Body of pancreas (tissue), 4 donors: ENCODE results near the gene SSR3. TPM values are rescaled to one million over a fixed set of nuclear protein-coding genes. Genes with fewer than 3 reads are reported as not detected.

Experiments used
- ATAC-seq: fragments of 150-250 bp; one replicate; pipeline ENCODE4 v1.9.1; 2016
- DNase-seq, 4 donors: peaks; one replicate each; pipeline ENCODE4 v3.0.0-alpha.2; 2019
- H3K27ac ChIP-seq, 4 donors: fragments of 200-600 bp; sonication (generic); 1 replicate in 3 of 4; 2 replicates in 1 of 4; pipeline versions ENCODE4 v1.5.1 to v1.6.1; 2016 to 2019; ENCODE audit warnings: mild to moderate bottlenecking in 1 of 4, mixed read lengths in 1 of 4, moderate library complexity in 1 of 4
- H3K27me3 ChIP-seq, 2 donors: fragments of 200-600 bp; sonication (generic); one replicate each; pipeline ENCODE4 v1.6.0; 2016; ENCODE audit warnings: mild to moderate bottlenecking in 1 of 2
- H3K36me3 ChIP-seq, 2 donors: fragments of 200-600 bp; sonication (generic); replicated peaks in 1 of 2; 2 replicates each; pipeline ENCODE4 v1.5.1; 2016; ENCODE audit warnings: low read depth in 2 of 2; ENCODE audit not compliant: insufficient read depth in 1 of 2
- H3K4me1 ChIP-seq: fragments of 200-600 bp; sonication (generic); one replicate; pipeline ENCODE4 v1.6.0; 2016
- H3K4me3 ChIP-seq, 2 donors: fragments of 200-600 bp; sonication (generic); 1 replicate in 1 of 2; 2 replicates in 1 of 2; pipeline ENCODE4 v1.5.1; 2016 to 2019
- H3K9me3 ChIP-seq, 3 donors: fragments of 200-600 bp; sonication (generic); 1 replicate in 2 of 3; 2 replicates in 1 of 3; pipeline ENCODE4 v1.5.1; 2016
- POLR2A ChIP-seq, 3 donors: fragments of 450-650 bp; IDR thresholded peaks; one replicate each; pipeline ENCODE4 v1.6.1; 2016; ENCODE audit warnings: antibody characterized with exemption in 3 of 3, mild to moderate bottlenecking in 2 of 3
- WGBS, 2 donors: methylation state at CpG; one replicate each; pipeline ENCODE4 v1.1.5; 2017; 5-methylcytosine and 5-hydroxymethylcytosine counted together
- intact Hi-C: fragments of 100-400 bp; cut with DNase I; formaldehyde crosslinking; loops from one replicate; pipeline ENCODE4 v1.15.1; 2023
- total RNA-seq, 2 donors: library from RNA; depleted of rRNA; stranded (reverse); fragments of >200 nt; gene quantifications; one replicate each; pipeline ENCODE4 v1.1.0, GENCODE V29; 2016
- TF ChIP-seq, protein P1 (sequence below), 7 experiments: fragments of 450-650 bp in 4 of 7; fragments of 200-600 bp in 3 of 7; sonication (generic) in 3 of 7; IDR thresholded peaks; one replicate each; pipeline ENCODE4 v1.5.1; 2016 to 2019; ENCODE audit warnings: antibody characterized with exemption in 7 of 7

Gene SSR3
- total RNA-seq, 2 donors from 2014 or later = 77.1 to 97.5 TPM

DNA sequence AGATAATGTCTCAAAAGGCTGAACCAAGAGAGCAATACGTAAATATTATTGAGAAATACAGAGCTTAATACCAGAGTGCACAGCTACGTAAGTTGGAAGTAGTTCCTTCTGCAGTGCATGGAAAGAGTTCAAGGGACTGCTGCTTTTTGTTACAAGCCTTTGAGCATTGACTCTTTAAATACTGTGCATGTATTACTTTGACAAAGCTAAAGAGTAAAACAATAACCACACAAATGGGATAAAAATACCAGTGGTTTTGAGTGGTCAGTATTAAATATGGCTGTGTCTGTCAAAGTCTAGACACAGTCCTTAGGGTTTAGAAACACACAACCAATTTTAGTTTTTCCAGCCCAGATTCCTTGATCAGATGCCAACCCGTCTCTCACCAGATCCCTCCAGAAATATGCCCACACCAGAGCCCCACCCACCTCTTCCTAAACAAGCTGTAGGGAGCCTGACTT, 62.1 kb downstream of the SSR3 start:
- 74 to 77% methylated on average over 3 of the region's 3 CpGs for WGBS, 2 donors
- intact Hi-C loops = no loop called here
- H3K4me1 ChIP-seq = no peaks in the 10 kb centered on the region
- no peak for DNase-seq
- no peaks in the 10 kb centered on the region for H3K9me3 ChIP-seq
- no peaks in the 10 kb centered on the region for H3K36me3 ChIP-seq
- H3K4me3 ChIP-seq = no peak overlapping the region
- no peak overlapping the region for H3K27ac ChIP-seq
- no peak for ATAC-seq
- TF ChIP-seq, protein P1, sequence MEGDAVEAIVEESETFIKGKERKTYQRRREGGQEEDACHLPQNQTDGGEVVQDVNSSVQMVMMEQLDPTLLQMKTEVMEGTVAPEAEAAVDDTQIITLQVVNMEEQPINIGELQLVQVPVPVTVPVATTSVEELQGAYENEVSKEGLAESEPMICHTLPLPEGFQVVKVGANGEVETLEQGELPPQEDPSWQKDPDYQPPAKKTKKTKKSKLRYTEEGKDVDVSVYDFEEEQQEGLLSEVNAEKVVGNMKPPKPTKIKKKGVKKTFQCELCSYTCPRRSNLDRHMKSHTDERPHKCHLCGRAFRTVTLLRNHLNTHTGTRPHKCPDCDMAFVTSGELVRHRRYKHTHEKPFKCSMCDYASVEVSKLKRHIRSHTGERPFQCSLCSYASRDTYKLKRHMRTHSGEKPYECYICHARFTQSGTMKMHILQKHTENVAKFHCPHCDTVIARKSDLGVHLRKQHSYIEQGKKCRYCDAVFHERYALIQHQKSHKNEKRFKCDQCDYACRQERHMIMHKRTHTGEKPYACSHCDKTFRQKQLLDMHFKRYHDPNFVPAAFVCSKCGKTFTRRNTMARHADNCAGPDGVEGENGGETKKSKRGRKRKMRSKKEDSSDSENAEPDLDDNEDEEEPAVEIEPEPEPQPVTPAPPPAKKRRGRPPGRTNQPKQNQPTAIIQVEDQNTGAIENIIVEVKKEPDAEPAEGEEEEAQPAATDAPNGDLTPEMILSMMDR (IDR thresholded peaks at IDR 0.05) = no peak
- TF ChIP-seq POLR2A (IDR thresholded peaks at IDR 0.05) = no peak
- H3K27me3 ChIP-seq = no peaks in the 10 kb centered on the region

DNA sequence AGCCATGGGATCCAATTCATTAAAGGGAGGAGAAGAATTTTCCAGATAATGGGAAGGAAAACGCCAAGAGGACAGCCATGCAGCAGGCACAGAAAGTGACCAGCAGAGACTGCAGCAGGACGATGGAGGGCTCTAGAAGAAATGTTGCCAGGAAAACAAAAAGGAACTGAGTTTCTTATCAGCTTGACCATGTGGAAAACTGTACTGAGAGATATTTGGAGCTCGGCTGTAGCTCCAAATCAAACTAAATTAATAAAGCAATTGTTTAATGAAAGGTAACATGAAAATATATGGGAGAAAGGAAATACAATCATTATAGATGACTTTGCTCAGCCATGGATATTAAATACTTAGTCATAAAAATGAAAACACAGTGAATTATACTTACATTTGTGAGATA, 63.7 kb downstream of the SSR3 start:
- intact Hi-C loops = no loop called here
- DNase-seq (no peak), ATAC-seq (no peak)
- no peak for TF ChIP-seq POLR2A (IDR thresholded peaks at IDR 0.05)
- TF ChIP-seq, protein P1 (IDR thresholded peaks at IDR 0.05) = no peak
- H3K27me3 ChIP-seq = no peaks in the 10 kb centered on the region
- H3K36me3 ChIP-seq = no peaks in the 10 kb centered on the region
- H3K4me3 ChIP-seq = no peak overlapping the region
- 54 to 56% methylated on average over 3 of the region's 3 CpGs for WGBS, 2 donors
- no peaks in the 10 kb centered on the region for H3K9me3 ChIP-seq
- no peaks in the 10 kb centered on the region for H3K4me1 ChIP-seq
- no peak overlapping the region for H3K27ac ChIP-seq

Other genes starting within 250 kb of the SSR3 start
- gene TIPARP, start 119.5 kb upstream of the SSR3 start, total RNA-seq = 10 to 100 TPM; 12.5 to 13.2 TPM